GM12891 (cell line): ENCODE data around the gene CEP170.
"Not testable (repeated sequence)": the region's sequence is repeated elsewhere in the genome, so short reads cannot be mapped to it uniquely, and the experiment has no call there.

Experiments
- PAX5 ChIP-seq: IDR thresholded peaks from 2 replicates; pipeline ENCODE4 v1.6.1; 2011; ENCODE audit warnings: low read length, moderate library complexity, mild to moderate bottlenecking; ENCODE audit not compliant: insufficient read depth, severe bottlenecking
- POLR2A ChIP-seq: IDR thresholded peaks from 2 replicates; pipeline ENCODE4 v1.6.1; 2011; ENCODE audit warnings: low read depth, low read length, control low read depth
- POLR2AphosphoS5 ChIP-seq: IDR thresholded peaks from 2 replicates; pipeline ENCODE4 v1.6.1; 2011; ENCODE audit warnings: low read depth, low read length, control low read depth
- SPI1 ChIP-seq: IDR thresholded peaks from 2 replicates; pipeline ENCODE4 v1.6.1; 2011; ENCODE audit warnings: low read depth, low read length, control low read depth
- TAF1 ChIP-seq: IDR thresholded peaks from 2 replicates; pipeline ENCODE4 v1.6.1; 2011; ENCODE audit warnings: low read depth, low read length, control low read depth

- TF ChIP-seq POLR2A, POLR2AphosphoS5, TAF1, SPI1, PAX5: not testable (repeated sequence)
These were observed 81.2 kb downstream of the CEP170 start for GRCh38 chr1:243173758-243174369.
